ENCODE results near the gene ZFP90.

DNA sequence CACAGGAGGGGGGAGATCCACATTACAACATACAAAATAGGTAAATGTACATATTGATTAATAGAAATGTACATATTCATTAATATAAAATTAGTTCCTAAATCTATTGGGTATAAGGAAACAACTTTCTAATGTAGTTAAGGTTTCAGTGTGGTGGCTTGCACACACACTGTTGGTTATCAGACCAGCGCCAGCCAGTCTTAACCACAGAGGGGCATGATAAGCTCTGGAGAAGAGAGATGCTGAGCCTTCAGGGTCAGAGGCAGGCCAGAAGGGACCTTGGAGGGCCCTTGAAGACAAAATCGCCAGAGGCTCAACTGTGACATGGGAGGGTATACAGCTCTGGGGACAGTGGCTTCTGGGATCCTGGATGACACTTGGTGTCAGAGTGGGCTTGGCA is 10.9 kb upstream of the ZFP90 start:
- TF ChIP-seq, protein P1, sequence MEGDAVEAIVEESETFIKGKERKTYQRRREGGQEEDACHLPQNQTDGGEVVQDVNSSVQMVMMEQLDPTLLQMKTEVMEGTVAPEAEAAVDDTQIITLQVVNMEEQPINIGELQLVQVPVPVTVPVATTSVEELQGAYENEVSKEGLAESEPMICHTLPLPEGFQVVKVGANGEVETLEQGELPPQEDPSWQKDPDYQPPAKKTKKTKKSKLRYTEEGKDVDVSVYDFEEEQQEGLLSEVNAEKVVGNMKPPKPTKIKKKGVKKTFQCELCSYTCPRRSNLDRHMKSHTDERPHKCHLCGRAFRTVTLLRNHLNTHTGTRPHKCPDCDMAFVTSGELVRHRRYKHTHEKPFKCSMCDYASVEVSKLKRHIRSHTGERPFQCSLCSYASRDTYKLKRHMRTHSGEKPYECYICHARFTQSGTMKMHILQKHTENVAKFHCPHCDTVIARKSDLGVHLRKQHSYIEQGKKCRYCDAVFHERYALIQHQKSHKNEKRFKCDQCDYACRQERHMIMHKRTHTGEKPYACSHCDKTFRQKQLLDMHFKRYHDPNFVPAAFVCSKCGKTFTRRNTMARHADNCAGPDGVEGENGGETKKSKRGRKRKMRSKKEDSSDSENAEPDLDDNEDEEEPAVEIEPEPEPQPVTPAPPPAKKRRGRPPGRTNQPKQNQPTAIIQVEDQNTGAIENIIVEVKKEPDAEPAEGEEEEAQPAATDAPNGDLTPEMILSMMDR (IDR thresholded peaks at IDR 0.05; ENCODE audit: low read depth, low read length) = no peak
- TF ChIP-seq POLR2A (IDR thresholded peaks at IDR 0.05; ENCODE audit: extremely low read depth, insufficient read length) (no peak), MYC (IDR thresholded peaks at IDR 0.05; ENCODE audit: low read depth, low read length) (no peak)
- TF ChIP-seq, protein P2, sequence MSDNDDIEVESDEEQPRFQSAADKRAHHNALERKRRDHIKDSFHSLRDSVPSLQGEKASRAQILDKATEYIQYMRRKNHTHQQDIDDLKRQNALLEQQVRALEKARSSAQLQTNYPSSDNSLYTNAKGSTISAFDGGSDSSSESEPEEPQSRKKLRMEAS (IDR thresholded peaks at IDR 0.05; ENCODE audit: low read depth, low read length) = no peak
